Gastroesophageal sphincter (tissue), 2 donors: Measurements from ENCODE around the gene MYH6.

ENCODE experiments used
- POLR2A ChIP-seq, 2 donors: fragments of 450-650 bp; IDR thresholded peaks; one replicate each; pipeline ENCODE4 v1.6.1; 2017; ENCODE audit warnings: antibody characterized with exemption in 2 of 2, mild to moderate bottlenecking in 2 of 2, moderate library complexity in 1 of 2
- POLR2AphosphoS5 ChIP-seq: sonication (generic); formaldehyde crosslinking; IDR thresholded peaks from one replicate; pipeline ENCODE4 v1.6.1; 2017; ENCODE audit warnings: antibody characterized with exemption

DNA sequence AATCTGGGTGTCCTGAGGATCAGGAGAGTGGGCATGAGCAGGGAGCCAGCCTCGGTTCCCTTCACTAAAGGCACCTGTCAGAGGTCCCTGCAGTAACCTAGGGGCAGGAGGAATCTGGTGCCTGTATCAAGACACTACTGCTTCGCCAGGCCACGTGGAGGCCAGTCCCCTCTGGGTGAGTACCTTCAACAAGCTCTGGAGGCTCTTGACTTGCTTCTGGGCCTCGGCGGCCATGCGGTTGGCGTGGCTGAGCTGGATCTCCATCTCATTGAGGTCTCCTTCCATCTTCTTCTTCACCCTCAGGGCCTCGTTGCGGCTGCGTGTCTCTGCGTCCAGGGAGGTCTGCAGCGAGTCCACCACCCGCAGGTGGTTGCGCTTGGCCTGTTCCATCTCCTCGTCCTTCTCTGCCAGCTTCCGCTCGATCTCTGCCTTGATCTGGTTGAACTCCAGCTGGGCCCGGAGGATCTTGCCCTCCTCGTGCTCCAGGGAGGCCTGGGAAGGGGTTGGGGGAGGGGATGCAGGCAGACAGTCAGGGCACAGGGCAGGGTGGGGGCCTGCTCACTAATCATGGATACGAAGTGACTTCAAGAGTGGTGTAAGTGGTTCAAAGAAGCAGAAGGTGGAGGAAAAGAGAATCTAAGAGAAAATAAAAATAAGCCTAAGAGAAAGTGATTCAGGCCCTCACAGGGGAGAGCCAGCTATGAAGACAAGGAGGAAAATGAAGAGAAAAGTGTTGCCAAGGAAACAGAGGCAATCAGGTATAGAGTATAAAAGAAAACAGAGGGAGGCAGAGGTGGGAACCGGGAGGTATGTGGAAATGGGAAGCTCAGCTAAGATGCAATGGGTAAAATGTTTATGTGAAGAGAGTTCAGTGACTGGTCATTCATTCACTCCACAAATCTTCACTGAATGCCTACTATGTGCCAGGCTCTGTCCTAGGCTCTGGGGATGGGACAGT lies 8.0 kb upstream of the MYH6 start:
- TF ChIP-seq POLR2AphosphoS5 (no peak), POLR2A (IDR thresholded peaks at IDR 0.05) (no peak)
